MM.1S (cell line): ENCODE measurements around the gene SAMD14.

Source experiments
- DNase-seq: peaks from one replicate; pipeline ENCODE4 v3.0.0-alpha.2; 2015
- H2AFZ ChIP-seq: fragments of 300-600 bp; sonication (generic); 2 replicates; pipeline ENCODE4 v1.6.0; 2016; ENCODE audit warnings: antibody characterized with exemption, low read length
- H3F3A ChIP-seq: fragments of 300-600 bp; sonication (generic); 2 replicates; pipeline ENCODE4 v1.6.1; 2016; ENCODE audit warnings: mild to moderate bottlenecking, antibody characterized with exemption, low read length, moderate library complexity, mixed read lengths; ENCODE audit not compliant: insufficient read depth
- H3K27ac ChIP-seq: fragments of 300-600 bp; sonication (generic); 2 replicates; pipeline ENCODE4 v1.5.1; 2016; ENCODE audit warnings: mild to moderate bottlenecking, low read length
- H3K27me3 ChIP-seq: fragments of 300-600 bp; sonication (generic); replicated peaks from 2 replicates; pipeline ENCODE4 v1.6.0; 2016; ENCODE audit warnings: low read length; ENCODE audit not compliant: insufficient read depth
- H3K36me3 ChIP-seq: fragments of 300-600 bp; sonication (generic); replicated peaks from 2 replicates; pipeline ENCODE4 v1.6.1; 2016; ENCODE audit warnings: mild to moderate bottlenecking, low read length, mixed read lengths; ENCODE audit not compliant: insufficient read depth
- H3K4me1 ChIP-seq: fragments of 300-600 bp; sonication (generic); 2 replicates; pipeline ENCODE4 v1.6.1; 2016; ENCODE audit warnings: low read length, mixed read lengths
- H3K4me2 ChIP-seq: fragments of 300-600 bp; sonication (generic); 2 replicates; pipeline ENCODE4 v1.6.0; 2016; ENCODE audit warnings: low read depth, low read length
- H3K4me3 ChIP-seq: fragments of 300-600 bp; sonication (generic); 2 replicates; pipeline ENCODE4 v1.5.1; 2016; ENCODE audit warnings: low read length, mixed read lengths
- H3K79me2 ChIP-seq: fragments of 300-600 bp; sonication (generic); 2 replicates; pipeline ENCODE4 v1.6.1; 2016; ENCODE audit warnings: mixed run types, low read length, mixed read lengths
- H3K9ac ChIP-seq: fragments of 300-600 bp; sonication (generic); 2 replicates; pipeline ENCODE4 v1.6.1; 2016; ENCODE audit warnings: low read length, mixed read lengths
- H3K9me2 ChIP-seq: fragments of 300-600 bp; sonication (generic); replicated peaks from 2 replicates; pipeline ENCODE4 v1.6.1; 2016; ENCODE audit warnings: mild to moderate bottlenecking, low read length, mixed read lengths; ENCODE audit not compliant: insufficient read depth
- H3K9me3 ChIP-seq: fragments of 300-600 bp; sonication (generic); replicated peaks from 2 replicates; pipeline ENCODE4 v1.6.1; 2016; ENCODE audit warnings: mild to moderate bottlenecking, low read length, mixed read lengths; ENCODE audit not compliant: insufficient read depth
- H4K20me1 ChIP-seq: fragments of 300-600 bp; sonication (generic); 2 replicates; pipeline ENCODE4 v1.6.1; 2016; ENCODE audit warnings: mild to moderate bottlenecking, low read length, moderate library complexity, mixed read lengths; ENCODE audit not compliant: insufficient read depth
- CTCF ChIP-seq: fragments of 300-600 bp; sonication (generic); IDR thresholded peaks from 2 replicates; pipeline ENCODE4 v1.5.1; 2016; ENCODE audit warnings: antibody characterized with exemption, low read length, mixed read lengths
- EZH2 ChIP-seq: fragments of 300-600 bp; sonication (generic); optimal IDR thresholded peaks from 2 replicates; pipeline ENCODE3; 2017; ENCODE audit warnings: low read depth, mild to moderate bottlenecking, antibody characterized with exemption, low read length, mixed read lengths
- EZH2phosphoT487 ChIP-seq: fragments of 300-600 bp; sonication (generic); IDR thresholded peaks from 2 replicates; pipeline ENCODE4 v1.6.1; 2018; ENCODE audit warnings: antibody characterized with exemption, low read length

Gene SAMD14

GRCh38 chr17:50123649-50124349 is 6.2 kb downstream of the SAMD14 start:
- no peaks in the 10 kb centered on the region for H4K20me1 ChIP-seq
- no peak for DNase-seq
- no peaks in the 10 kb centered on the region for H3K79me2 ChIP-seq
- H3K4me3 ChIP-seq: no peak overlapping the region
- H2AFZ ChIP-seq: no peak overlapping the region
- H3K9me3 ChIP-seq: no peaks in the 10 kb centered on the region
- H3K4me2 ChIP-seq: no peak overlapping the region
- H3K36me3 ChIP-seq: no peaks in the 10 kb centered on the region
- peaks cover 29% of the 10 kb centered on the region for H3K27me3 ChIP-seq
- TF ChIP-seq EZH2phosphoT487 (no peak), CTCF (no peak), EZH2 (no peak)
- H3K9ac ChIP-seq: no peak overlapping the region
- H3K4me1 ChIP-seq: peaks cover 11% of the 10 kb centered on the region
- no peaks in the 10 kb centered on the region for H3F3A ChIP-seq
- no peaks in the 10 kb centered on the region for H3K9me2 ChIP-seq
- H3K27ac ChIP-seq: no peak overlapping the region

- H3K9ac ChIP-seq: no peak overlapping the region
- H3K79me2 ChIP-seq: no peaks in the 10 kb centered on the region
- no peaks in the 10 kb centered on the region for H3K9me2 ChIP-seq
- H4K20me1 ChIP-seq: no peaks in the 10 kb centered on the region
- no peak for DNase-seq
- no peak for TF ChIP-seq EZH2
- TF ChIP-seq EZH2phosphoT487: no peak
- TF ChIP-seq CTCF: no peak
- H3K4me1 ChIP-seq: peaks cover 6% of the 10 kb centered on the region
- no peak overlapping the region for H3K4me2 ChIP-seq
- H3K4me3 ChIP-seq: no peak overlapping the region
- H3K27me3 ChIP-seq: peaks cover 31% of the 10 kb centered on the region
- no peak overlapping the region for H2AFZ ChIP-seq
- no peaks in the 10 kb centered on the region for H3F3A ChIP-seq
- H3K36me3 ChIP-seq: no peaks in the 10 kb centered on the region
- no peak overlapping the region for H3K27ac ChIP-seq
- H3K9me3 ChIP-seq: no peaks in the 10 kb centered on the region
These were observed 7.0 kb downstream of the SAMD14 start for GRCh38 chr17:50122945-50123344.

- H3K36me3 ChIP-seq: no peaks in the 10 kb centered on the region
- H4K20me1 ChIP-seq: no peaks in the 10 kb centered on the region
- 0 out of 2 replicates have a peak, but pooled peaks cover 6% of the 10 kb centered on the region for H3K4me1 ChIP-seq
- no peak overlapping the region for H3K9ac ChIP-seq
- H3K9me3 ChIP-seq: no peaks in the 10 kb centered on the region
- no peaks in the 10 kb centered on the region for H3K79me2 ChIP-seq
- no peak overlapping the region for H3K4me2 ChIP-seq
- no peak overlapping the region for H3K27ac ChIP-seq
- H3F3A ChIP-seq: no peaks in the 10 kb centered on the region; the same call in 1 of the 2 replicates
- TF ChIP-seq EZH2phosphoT487 (no peak), EZH2 (no peak), CTCF (no peak)
- no peak overlapping the region for H2AFZ ChIP-seq
- no peaks in the 10 kb centered on the region for H3K9me2 ChIP-seq
- DNase-seq: no peak
- no peak overlapping the region for H3K4me3 ChIP-seq
- H3K27me3 ChIP-seq: peaks cover 41% of the 10 kb centered on the region
These were observed 9.3 kb downstream of the SAMD14 start for GRCh38 chr17:50120475-50121253.
